T-helper 17 cell (primary cell): ENCODE results near the gene MAGEB17. TPM values are rescaled to one million over a fixed set of nuclear protein-coding genes. Genes with fewer than 3 reads are reported as not detected.
A peak's percentile ranks its signal among the peaks of the same experiment; 100 is the strongest.

Source experiments
- ATAC-seq: fragments of 150-1000 bp; cut with Tn5 transposase; 2 replicates; pipeline ENCODE4 v1.10.0; 2021; ENCODE audit warnings: mild to moderate bottlenecking, moderate library complexity
- DNase-seq, 3 donors: peaks; one replicate each; pipeline versions ENCODE4 v3.0.0 to v3.0.0-alpha.2; 2020 to 2021
- H3K9me3 ChIP-seq: one replicate; pipeline ENCODE4 v1.7.0; 2013; ENCODE audit warnings: low read length, mild to moderate bottlenecking; ENCODE audit not compliant: control insufficient read depth, poor library complexity, severe bottlenecking
- H3K27ac Mint-ChIP-seq: one replicate; pipeline ENCODE4 v1.8.0; 2022; ENCODE audit warnings: mild to moderate bottlenecking, moderate library complexity, mixed read lengths
- H3K27me3 Mint-ChIP-seq: one replicate; pipeline ENCODE4 v1.8.0; 2022; ENCODE audit warnings: mixed read lengths
- H3K36me3 Mint-ChIP-seq: one replicate; pipeline ENCODE4 v1.8.0; 2022; ENCODE audit warnings: low read depth, mixed read lengths
- H3K4me1 Mint-ChIP-seq: one replicate; pipeline ENCODE4 v1.8.0; 2022; ENCODE audit warnings: mild to moderate bottlenecking, mixed read lengths
- H3K4me3 Mint-ChIP-seq: one replicate; pipeline ENCODE4 v1.8.0; 2022; ENCODE audit warnings: mild to moderate bottlenecking, moderate library complexity, mixed read lengths
- total RNA-seq, 4 donors: library from RNA in 2 of 4; stranded (reverse) in 2 of 4; gene quantifications; one replicate each; pipeline ENCODE4 v1.2.3 and lab custom pipeline; 2022 to 2026

The MAGEB17 gene, protein sequence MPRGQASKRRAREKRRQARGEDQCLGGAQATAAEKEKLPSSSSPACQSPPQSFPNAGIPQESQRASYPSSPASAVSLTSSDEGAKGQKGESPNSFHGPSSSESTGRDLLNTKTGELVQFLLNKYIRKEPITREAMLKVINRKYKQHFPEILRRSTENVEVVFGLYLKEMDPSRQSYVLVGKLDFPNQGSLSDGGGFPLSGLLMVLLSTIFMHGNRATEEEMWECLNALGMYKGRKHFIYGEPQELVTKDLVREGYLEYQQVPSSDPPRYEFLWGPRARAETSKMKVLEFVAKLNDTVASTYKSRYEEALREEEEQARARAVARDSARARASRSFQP
- total RNA-seq: not detected
- total RNA-seq (lab: John Stamatoyannopoulos, UW): 0 reads per million in 2 donors

DNA sequence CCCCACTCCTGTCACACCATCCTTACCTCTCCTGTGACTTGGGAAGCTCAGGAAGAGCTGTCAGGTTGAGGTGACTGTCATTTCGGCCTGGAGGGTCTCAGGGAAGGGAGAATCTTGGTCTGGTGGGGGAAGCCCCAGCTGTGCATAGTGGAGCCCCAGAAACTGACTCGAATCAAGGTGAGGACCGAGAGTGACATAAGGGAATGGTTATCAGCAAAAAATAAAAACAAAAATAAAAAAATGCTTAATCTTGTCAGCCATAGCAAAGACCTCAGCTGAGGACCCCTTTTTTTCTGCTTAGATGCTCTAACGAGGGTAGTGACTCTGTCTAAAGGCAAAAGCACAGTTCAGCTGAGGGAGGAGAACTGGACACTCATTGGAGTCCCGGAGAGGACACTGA lies at the start of gene MAGEB17:
Gene MAGEB17, plus strand, starts transcription at position 301 of the 400 bp plus-strand sequence. CDS start 2,902 bp downstream, outside the sequence.
- peaks cover 14% of the 10 kb centered on the region for H3K27me3 Mint-ChIP-seq
- no peak for DNase-seq
- no peak within 1 kb of the TSS for H3K27ac Mint-ChIP-seq
- no peaks in the 10 kb centered on the region for H3K9me3 ChIP-seq
- H3K36me3 Mint-ChIP-seq: no peaks in the 10 kb centered on the region
- H3K4me3 Mint-ChIP-seq: no peak within 1 kb of the TSS
- ATAC-seq: no peak
- no peaks in the 10 kb centered on the region for H3K4me1 Mint-ChIP-seq

DNA sequence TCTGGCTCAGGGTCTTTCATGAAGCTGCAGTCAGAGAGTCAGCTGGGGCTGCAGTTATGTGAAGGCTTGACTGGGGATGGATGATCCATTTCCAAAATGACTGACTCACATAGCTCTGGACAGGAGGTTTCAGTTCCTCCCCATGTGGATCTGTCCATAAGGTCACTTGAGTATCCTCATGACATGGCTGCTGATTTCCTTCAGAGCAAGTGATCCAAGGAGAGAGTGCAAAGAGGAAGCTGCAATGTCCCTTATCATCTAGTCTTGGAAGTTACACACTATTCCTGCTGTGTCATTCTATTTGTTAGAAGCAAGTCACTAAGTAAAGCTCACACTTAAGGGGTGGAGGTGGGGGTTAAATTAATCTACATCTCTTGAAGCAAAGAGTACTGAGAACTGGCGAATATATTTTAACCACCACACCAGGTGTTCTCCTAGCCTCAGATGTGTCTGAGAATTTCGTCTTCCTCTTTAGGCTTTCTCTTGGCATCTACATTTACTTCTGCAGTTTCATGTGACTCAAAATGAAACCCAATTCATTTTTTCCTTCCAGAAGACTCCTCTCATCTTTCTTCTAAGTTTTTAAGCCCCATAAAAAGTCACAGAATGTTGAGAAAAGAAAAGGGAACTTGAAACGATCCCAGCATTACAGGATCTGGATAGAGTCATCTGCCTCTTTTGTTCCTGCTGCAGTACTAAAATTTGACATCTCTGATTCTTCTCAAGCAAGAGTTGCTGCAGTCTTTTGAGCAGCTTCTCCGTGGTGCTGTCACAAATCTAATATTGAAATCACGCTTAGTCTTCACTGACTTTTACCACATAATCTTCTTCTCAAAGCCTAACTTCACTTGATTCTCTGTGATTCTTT lies 47.7 kb upstream of the MAGEB17 start:
- H3K9me3 ChIP-seq: no peaks in the 10 kb centered on the region
- H3K27me3 Mint-ChIP-seq: peaks cover 16% of the 10 kb centered on the region
- DNase-seq (no peak), ATAC-seq (no peak)
- peaks cover 2% of the 10 kb centered on the region for H3K36me3 Mint-ChIP-seq
- no peak overlapping the region for H3K4me3 Mint-ChIP-seq
- H3K27ac Mint-ChIP-seq: no peak overlapping the region
- H3K4me1 Mint-ChIP-seq: peaks cover 5% of the 10 kb centered on the region

DNA sequence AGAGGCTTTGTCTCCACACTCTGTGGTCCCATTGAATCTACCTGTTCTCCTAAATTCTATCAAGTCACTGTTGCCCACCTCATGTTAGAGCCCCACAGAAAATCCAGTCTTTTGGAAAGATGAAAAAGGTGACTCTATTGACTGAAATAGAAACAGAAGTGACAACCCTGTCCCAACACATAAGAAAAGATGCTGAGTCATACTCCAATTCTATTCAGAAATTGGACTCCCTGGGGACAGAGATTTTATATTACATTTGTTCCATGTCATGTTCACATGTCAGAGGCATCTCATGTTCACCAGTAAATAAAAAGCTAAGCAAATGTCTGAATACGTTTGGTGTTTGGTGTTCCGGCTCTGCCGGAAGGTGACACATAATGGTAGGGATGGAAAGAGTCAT lies 46.9 kb upstream of the MAGEB17 start:
- H3K27me3 Mint-ChIP-seq: peaks cover 16% of the 10 kb centered on the region
- H3K4me3 Mint-ChIP-seq: no peak overlapping the region
- no peaks in the 10 kb centered on the region for H3K9me3 ChIP-seq
- no peak overlapping the region for H3K27ac Mint-ChIP-seq
- ATAC-seq: no peak
- peaks cover 5% of the 10 kb centered on the region for H3K4me1 Mint-ChIP-seq
- peaks cover 2% of the 10 kb centered on the region for H3K36me3 Mint-ChIP-seq
- no peak for DNase-seq

DNA sequence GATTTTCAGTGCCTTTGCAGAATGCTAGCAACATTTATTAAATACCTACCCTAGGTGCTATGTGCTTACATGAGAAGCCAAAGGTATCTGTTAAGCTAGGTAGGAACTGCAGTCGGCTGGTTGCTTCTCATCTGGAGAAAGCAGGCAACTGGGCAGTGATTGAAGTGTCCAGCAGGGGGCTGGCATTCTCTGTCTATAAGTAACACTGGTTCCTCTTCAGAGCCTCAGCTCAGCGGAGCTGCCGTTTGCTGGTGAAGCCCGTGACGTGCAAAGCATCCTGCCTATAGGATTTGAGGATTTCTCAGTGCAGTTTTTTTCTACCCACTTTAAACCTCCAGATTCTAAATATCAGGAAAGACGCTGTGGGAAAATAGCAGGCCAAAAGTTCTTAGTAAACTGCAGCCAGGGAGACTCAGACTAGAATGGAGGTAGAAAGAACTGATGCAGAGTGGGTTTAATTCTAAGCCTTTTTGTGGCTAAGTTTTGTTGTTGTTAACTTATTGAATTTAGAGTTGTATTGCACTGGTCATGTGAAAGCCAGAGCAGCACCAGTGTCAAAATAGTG lies 44.0 kb upstream of the MAGEB17 start, which contains the start of gene GRPR:
Gene GRPR, plus strand, starts transcription at position 344 of the 565 bp plus-strand sequence. CDS start 389 bp downstream, outside the sequence.
- Mint-ChIP-seq H3K36me3 (no peaks in the 10 kb centered on the region), H3K4me1 (peaks cover 5% of the 10 kb centered on the region), H3K27me3 (peaks cover 27% of the 10 kb centered on the region), H3K27ac (no peak within 1 kb of the TSS), H3K4me3 (no peak within 1 kb of the TSS)
- DNase-seq (peak; percentile 9 to 15 (median 10)), ATAC-seq (peak; percentile 86)
- no peaks in the 10 kb centered on the region for H3K9me3 ChIP-seq

DNA sequence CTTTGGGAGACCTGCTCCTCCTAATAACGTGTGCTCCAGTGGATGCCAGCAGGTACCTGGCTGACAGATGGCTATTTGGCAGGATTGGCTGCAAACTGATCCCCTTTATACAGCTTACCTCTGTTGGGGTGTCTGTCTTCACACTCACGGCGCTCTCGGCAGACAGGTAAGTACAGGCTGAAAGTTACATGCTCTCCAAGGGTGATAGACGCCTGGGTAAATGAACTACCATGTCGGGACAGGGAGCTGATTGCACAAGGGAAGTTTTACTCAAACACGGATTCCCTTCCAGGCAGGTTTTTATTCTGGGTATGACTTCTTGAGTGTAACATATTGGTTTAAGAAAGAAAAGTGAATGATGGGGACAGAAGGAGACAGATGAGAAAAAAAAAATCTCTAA lies 43.1 kb upstream of the MAGEB17 start:
- ATAC-seq: no peak
- H3K27ac Mint-ChIP-seq: no peak overlapping the region
- no peak for DNase-seq
- H3K27me3 Mint-ChIP-seq: peaks cover 34% of the 10 kb centered on the region
- H3K4me1 Mint-ChIP-seq: peaks cover 5% of the 10 kb centered on the region
- no peaks in the 10 kb centered on the region for H3K9me3 ChIP-seq
- no peak overlapping the region for H3K4me3 Mint-ChIP-seq
- no peaks in the 10 kb centered on the region for H3K36me3 Mint-ChIP-seq

DNA sequence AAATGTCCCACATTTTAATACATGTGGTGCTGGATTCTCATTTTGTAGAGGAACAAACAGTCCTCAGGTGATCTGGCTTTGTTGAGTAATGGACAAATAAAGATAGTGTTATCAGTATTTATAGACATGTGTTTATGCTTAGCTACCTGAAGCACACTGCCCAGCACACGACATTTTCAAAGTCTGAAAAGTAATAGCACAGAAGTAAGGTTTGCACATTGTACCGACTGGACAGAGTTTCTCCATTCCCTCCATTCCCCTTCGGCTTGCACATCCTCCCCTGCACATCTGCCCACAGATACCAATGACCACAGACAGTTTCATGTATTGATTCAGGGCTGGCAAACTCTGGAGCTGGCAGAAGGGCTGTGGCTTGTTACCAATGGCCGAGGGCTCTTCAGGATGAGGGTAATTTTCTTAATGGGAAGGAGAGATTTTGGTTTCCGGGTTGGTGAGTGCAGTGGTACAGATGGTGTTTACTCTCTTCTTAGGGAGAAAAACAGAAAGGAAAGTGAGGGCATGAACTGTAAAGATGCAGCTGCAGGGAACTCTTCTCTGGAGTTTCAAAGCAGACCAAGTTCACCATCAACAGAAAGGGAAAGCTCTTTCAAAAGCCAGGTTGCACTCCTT lies 41.6 kb upstream of the MAGEB17 start:
- no peak overlapping the region for H3K27ac Mint-ChIP-seq
- H3K9me3 ChIP-seq: no peaks in the 10 kb centered on the region
- ATAC-seq (no peak), DNase-seq (no peak)
- H3K36me3 Mint-ChIP-seq: peaks cover 3% of the 10 kb centered on the region
- no peaks in the 10 kb centered on the region for H3K4me1 Mint-ChIP-seq
- no peak overlapping the region for H3K4me3 Mint-ChIP-seq
- H3K27me3 Mint-ChIP-seq: peaks cover 29% of the 10 kb centered on the region

DNA sequence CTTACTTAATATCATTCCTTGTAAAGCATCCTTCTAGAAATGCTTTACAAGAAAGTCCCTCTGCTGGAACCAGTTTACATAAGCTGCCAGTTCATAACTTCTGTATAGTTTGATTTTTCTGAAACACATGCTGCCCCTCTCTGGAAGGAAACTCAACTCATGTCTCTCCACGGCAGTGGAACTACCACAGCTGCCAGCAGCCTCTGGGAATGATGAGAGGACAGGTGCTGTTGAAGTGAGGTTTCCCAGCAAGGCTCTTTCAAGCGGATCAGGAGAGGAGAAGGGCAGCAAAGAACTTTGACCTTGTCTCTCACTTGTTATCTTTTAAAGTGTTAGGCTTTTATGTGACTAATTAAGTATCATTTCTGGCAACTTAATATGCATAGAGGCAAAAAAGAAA lies 36.6 kb upstream of the MAGEB17 start:
- H3K9me3 ChIP-seq: no peaks in the 10 kb centered on the region
- H3K4me3 Mint-ChIP-seq: no peak overlapping the region
- ATAC-seq: no peak
- peaks cover 23% of the 10 kb centered on the region for H3K27me3 Mint-ChIP-seq
- no peak overlapping the region for H3K27ac Mint-ChIP-seq
- no peak for DNase-seq
- no peaks in the 10 kb centered on the region for H3K4me1 Mint-ChIP-seq
- H3K36me3 Mint-ChIP-seq: peaks cover 3% of the 10 kb centered on the region

DNA sequence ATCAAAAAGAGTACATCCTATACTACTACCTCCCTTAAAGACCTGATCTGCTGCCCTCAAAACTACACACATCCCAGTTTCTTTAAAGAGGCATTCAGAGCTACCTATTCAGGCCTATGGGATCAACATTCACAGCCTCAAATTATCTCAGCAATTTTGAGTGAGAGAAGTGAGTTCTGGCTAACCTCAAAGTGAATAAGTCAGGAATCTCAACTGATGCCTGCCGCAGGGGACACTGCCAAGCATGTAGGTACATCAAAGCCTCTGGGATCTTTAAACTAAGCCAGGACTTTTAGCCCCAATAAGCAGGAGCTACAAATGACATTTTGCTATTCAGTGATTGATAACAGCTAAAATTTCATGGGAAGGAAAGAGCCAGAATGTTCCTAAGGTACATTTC lies 32.3 kb upstream of the MAGEB17 start:
- ATAC-seq (no peak), DNase-seq (no peak)
- peaks cover under 1% of the 10 kb centered on the region for H3K36me3 Mint-ChIP-seq
- H3K4me1 Mint-ChIP-seq: no peaks in the 10 kb centered on the region
- peaks cover 8% of the 10 kb centered on the region for H3K27me3 Mint-ChIP-seq
- no peaks in the 10 kb centered on the region for H3K9me3 ChIP-seq
- H3K4me3 Mint-ChIP-seq: no peak overlapping the region
- H3K27ac Mint-ChIP-seq: no peak overlapping the region

DNA sequence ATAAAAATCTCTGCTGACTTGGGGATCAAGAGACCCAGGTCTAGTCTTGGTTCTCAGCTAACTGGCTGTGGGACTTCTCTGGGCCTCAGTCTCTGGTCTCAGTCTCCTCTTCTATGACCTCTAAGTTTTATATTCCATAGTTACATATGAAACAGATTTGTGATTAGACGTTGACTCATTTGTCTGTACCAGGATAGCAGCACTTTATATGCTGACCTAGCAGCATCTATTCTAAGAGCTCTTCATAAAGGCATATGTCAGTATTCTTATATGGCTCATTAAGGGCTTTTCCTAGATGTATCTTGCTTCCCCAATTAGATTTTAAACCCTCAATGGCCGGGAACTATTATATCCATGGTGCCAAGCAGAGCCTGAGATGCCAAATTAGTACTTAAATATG lies 31.2 kb upstream of the MAGEB17 start:
- no peak for DNase-seq
- H3K9me3 ChIP-seq: no peaks in the 10 kb centered on the region
- ATAC-seq: no peak
- Mint-ChIP-seq H3K4me1 (no peaks in the 10 kb centered on the region), H3K36me3 (no peaks in the 10 kb centered on the region), H3K27me3 (peaks cover 8% of the 10 kb centered on the region), H3K27ac (no peak overlapping the region), H3K4me3 (no peak overlapping the region)

DNA sequence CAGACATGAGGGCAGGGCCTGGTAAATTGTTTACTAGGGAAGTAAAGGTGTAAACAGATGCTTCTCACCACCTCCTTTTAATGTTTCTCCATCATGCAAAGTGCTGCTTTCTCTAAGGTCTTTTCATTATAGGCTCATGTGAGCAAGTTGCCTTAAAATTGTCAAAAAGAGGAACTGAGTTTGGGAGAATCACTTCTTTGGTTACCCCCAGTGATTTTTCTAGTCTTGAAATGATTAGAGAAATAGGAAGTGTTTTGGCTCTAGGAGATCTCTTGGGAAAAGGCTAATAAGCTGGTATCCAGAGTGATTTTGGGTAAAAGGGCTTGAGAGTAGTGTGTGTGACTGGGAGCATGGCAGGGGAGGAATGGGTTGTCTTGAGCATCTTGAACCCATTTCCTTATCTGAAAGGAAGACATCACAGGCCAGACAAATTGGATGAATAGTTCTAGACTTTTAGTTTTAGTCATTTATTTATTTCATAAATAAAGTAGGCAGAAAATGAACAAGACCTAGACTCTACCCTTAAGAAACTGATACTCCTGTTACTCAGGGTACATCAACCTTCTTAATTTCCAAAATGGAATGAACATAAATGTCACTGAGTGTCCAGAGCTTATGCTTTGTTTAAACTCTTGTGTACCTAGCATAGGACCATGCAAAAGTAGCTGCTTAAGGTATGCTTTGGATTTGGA lies 29.7 kb upstream of the MAGEB17 start:
- ATAC-seq (no peak), DNase-seq (no peak)
- Mint-ChIP-seq H3K4me1 (no peaks in the 10 kb centered on the region), H3K36me3 (no peaks in the 10 kb centered on the region), H3K4me3 (no peak overlapping the region), H3K27me3 (peaks cover 8% of the 10 kb centered on the region), H3K27ac (no peak overlapping the region)
- H3K9me3 ChIP-seq: no peaks in the 10 kb centered on the region

DNA sequence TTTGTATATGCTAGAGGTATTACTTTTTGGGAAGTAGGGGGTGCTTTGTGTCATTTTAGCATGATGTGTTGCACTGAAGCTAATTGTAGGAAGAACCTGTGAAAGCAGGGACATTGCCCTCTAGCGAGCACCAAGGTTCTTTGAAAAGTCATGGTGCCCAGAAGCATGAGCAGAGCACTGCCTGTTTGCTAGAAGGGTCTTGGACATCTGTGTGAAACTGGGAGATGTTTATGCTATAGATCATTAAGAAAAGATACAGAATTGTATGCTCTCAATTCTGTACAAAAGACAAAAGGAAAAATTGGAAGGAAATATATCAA lies 29.2 kb upstream of the MAGEB17 start:
- H3K36me3 Mint-ChIP-seq: peaks cover 1% of the 10 kb centered on the region
- H3K9me3 ChIP-seq: no peaks in the 10 kb centered on the region
- H3K27me3 Mint-ChIP-seq: peaks cover 11% of the 10 kb centered on the region
- ATAC-seq: no peak
- H3K27ac Mint-ChIP-seq: no peak overlapping the region
- H3K4me3 Mint-ChIP-seq: no peak overlapping the region
- DNase-seq: no peak
- no peaks in the 10 kb centered on the region for H3K4me1 Mint-ChIP-seq

DNA sequence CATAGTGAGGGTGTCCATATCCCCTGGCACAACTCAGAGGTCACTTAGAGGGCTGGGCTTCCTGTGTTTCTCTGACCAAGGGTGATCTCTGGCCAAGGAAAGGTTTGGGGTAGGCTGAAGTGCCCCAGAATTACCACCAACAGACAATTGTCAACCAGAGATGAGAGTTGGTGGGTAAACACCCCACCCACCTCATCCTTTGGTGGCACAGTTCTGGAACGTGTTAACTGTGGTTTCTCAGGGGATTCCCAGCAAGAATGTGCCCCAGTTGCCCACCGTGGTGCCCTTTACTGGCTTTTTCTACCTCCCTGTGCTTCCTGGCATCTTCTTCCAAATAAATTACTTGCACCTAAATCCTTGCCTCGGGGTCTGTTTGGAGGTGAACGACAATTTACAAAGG lies 26.8 kb upstream of the MAGEB17 start:
- no peak overlapping the region for H3K27ac Mint-ChIP-seq
- H3K4me1 Mint-ChIP-seq: no peaks in the 10 kb centered on the region
- H3K4me3 Mint-ChIP-seq: no peak overlapping the region
- DNase-seq (no peak), ATAC-seq (no peak)
- peaks cover 11% of the 10 kb centered on the region for H3K27me3 Mint-ChIP-seq
- H3K9me3 ChIP-seq: no peaks in the 10 kb centered on the region
- H3K36me3 Mint-ChIP-seq: peaks cover 5% of the 10 kb centered on the region
